Measurements from ENCODE around the gene GLTP. TPM values are rescaled to one million over a fixed set of nuclear protein-coding genes. Genes with fewer than 3 reads are reported as not detected.

The GLTP gene
- total and polyA plus RNA-seq, 2 of the 13 experiments (the other 11 are each of a cell fraction or from before 2014, with no cell fraction given) = 10.7 to 12.9 TPM

DNA sequence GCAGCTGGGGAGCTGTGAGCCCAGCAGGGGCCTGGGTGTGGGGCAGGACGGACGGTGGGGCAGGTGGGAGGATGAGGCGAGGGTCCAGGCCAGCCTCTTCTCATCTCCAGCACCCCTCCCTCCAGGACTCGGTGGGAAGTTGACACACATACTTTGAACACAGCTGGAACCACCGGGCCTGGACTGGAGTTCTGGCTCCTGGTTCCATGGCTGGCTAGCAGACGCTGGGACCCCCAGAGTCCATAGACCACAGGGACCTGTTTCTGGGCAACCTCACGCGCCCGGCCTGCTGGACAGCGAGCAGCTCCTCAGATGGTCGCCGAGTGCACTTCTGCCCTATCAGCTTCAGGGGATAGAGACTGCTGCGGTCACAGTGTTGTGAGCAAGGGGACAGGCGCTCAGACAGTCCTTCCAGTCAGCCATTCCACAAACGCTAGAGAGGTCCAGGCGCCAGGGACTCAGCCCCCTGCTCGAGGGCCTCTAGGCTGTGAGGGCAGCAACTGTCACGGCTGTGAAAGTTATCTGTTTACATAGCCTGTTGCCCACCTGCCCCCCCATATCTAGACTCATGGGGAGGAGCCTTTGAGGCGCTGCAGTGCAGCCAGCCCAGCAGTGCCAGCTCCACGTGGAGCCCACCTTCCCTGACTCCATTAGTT is 45.0 kb upstream of the GLTP start (continued):
- TF ChIP-seq, protein P1, sequence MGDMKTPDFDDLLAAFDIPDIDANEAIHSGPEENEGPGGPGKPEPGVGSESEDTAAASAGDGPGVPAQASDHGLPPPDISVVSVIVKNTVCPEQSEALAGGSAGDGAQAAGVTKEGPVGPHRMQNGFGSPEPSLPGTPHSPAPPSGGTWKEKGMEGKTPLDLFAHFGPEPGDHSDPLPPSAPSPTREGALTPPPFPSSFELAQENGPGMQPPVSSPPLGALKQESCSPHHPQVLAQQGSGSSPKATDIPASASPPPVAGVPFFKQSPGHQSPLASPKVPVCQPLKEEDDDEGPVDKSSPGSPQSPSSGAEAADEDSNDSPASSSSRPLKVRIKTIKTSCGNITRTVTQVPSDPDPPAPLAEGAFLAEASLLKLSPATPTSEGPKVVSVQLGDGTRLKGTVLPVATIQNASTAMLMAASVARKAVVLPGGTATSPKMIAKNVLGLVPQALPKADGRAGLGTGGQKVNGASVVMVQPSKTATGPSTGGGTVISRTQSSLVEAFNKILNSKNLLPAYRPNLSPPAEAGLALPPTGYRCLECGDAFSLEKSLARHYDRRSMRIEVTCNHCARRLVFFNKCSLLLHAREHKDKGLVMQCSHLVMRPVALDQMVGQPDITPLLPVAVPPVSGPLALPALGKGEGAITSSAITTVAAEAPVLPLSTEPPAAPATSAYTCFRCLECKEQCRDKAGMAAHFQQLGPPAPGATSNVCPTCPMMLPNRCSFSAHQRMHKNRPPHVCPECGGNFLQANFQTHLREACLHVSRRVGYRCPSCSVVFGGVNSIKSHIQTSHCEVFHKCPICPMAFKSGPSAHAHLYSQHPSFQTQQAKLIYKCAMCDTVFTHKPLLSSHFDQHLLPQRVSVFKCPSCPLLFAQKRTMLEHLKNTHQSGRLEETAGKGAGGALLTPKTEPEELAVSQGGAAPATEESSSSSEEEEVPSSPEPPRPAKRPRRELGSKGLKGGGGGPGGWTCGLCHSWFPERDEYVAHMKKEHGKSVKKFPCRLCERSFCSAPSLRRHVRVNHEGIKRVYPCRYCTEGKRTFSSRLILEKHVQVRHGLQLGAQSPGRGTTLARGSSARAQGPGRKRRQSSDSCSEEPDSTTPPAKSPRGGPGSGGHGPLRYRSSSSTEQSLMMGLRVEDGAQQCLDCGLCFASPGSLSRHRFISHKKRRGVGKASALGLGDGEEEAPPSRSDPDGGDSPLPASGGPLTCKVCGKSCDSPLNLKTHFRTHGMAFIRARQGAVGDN (CRISPR knock-in tag; IDR thresholded peaks at IDR 0.05) = peak; percentile 58
- TF ChIP-seq, protein P2, sequence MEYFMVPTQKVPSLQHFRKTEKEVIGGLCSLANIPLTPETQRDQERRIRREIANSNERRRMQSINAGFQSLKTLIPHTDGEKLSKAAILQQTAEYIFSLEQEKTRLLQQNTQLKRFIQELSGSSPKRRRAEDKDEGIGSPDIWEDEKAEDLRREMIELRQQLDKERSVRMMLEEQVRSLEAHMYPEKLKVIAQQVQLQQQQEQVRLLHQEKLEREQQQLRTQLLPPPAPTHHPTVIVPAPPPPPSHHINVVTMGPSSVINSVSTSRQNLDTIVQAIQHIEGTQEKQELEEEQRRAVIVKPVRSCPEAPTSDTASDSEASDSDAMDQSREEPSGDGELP (IDR thresholded peaks at IDR 0.05; ENCODE audit: borderline replicate concordance, low read depth) = no peak
- 0 out of 2 replicates have a peak, but pooled peaks have one; percentile 46 for TF ChIP-seq ZBTB38 (CRISPR knock-in tag; IDR thresholded peaks at IDR 0.05)

DNA sequence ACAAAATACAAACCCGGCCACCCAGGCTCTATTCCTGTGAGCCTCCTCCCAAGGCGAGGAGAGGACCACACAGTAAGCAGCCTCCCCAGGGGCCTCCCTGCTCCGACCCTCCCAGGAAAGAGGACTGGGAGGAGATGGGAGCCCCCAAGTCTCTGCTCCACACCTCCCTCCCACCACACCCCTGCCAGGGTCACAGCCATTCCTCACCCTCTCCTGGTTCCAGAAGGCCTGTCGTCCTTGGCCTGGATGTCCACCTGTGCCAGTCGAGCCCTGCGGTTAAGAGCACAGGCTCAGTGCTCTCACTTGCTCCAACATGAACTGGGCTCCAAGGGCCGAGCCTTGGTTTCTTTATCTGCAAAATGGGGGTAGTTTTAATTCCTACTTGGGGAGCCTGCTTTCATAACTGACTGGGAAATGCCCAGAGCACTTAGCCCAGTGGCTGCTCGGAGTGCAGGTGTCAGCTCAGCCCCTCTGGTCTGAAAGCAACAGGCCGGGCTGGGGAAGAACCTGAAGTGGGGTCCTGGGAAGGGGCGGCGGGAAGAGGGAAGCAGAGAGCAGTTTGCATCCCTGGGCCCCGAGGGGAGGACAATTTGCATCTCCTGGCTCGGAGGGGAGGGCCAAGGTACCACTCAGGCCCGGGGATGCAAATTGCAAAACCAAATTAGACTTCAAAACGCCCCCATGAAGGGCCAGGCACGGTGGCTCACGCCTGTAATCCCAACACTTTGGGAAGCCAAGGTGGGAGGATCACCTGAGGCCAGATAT is 43.3 kb upstream of the GLTP start:
- ATAC-seq (no peak), FAIRE-seq (no peak), DNase-seq (ENCODE audit: low spot score) (no peak)
- Histone ChIP-seq H3K27me3 (ENCODE audit: control insufficient read depth in 1 of 2, insufficient read depth in 2 of 2, low read length in 2 of 2) (no peaks in the 10 kb centered on the region), H3K79me2 (ENCODE audit: insufficient read depth, low read length) (no peaks in the 10 kb centered on the region), H3K9ac (ENCODE audit: insufficient read depth, low read depth, low read length) (no peak overlapping the region), H3K4me1 (ENCODE audit: insufficient read depth, low read length) (peaks cover 11% of the 10 kb centered on the region), H3K27ac (ENCODE audit: extremely low read length, insufficient read depth, low read length) (no peak overlapping the region), H3K4me2 (ENCODE audit: low read depth, low read length) (no peak overlapping the region), H3K4me3 (replicated peaks in 1 of 3; ENCODE audit: insufficient read depth in 1 of 3, low read depth in 2 of 3, low read length in 3 of 3) (no peak overlapping the region), H4K20me1 (ENCODE audit: insufficient read depth, low read length) (no peaks in the 10 kb centered on the region), H3K36me3 (replicated peaks in 1 of 2; ENCODE audit: control insufficient read depth in 1 of 2, insufficient read depth in 2 of 2, low read length in 2 of 2) (peaks cover 0 to 7% of the 10 kb centered on the region in 2 experiments; a peak in 2 of 5 replicates), H2AFZ (ENCODE audit: low read length) (no peak overlapping the region), H3K9me3 (ENCODE audit: low read length) (no peaks in the 10 kb centered on the region)
- TF ChIP-seq KDM3A (CRISPR knock-in tag; IDR thresholded peaks at IDR 0.05; ENCODE audit: low read depth) (no peak), PHB2 (IDR thresholded peaks at IDR 0.05; ENCODE audit: partially characterized antibody) (no peak), PAWR (CRISPR knock-in tag; IDR thresholded peaks at IDR 0.05; ENCODE audit: borderline replicate concordance) (no peak), ISX (CRISPR knock-in tag; conservative IDR thresholded peaks at IDR 0.05) (no peak), HMGA1 (CRISPR knock-in tag; conservative IDR thresholded peaks at IDR 0.05) (no peak), MATR3 (CRISPR knock-in tag; IDR thresholded peaks at IDR 0.05) (no peak), CHCHD3 (CRISPR knock-in tag; IDR thresholded peaks at IDR 0.05) (no peak), KDM1A (CRISPR knock-in tag; IDR thresholded peaks at IDR 0.05) (no peak), JUNB (CRISPR knock-in tag; IDR thresholded peaks at IDR 0.05; ENCODE audit: borderline replicate concordance) (no peak), CAMTA2 (CRISPR knock-in tag; IDR thresholded peaks at IDR 0.05; ENCODE audit: borderline replicate concordance) (no peak), ZNF234 (CRISPR knock-in tag; conservative IDR thresholded peaks at IDR 0.05) (no peak), ZKSCAN8 (CRISPR knock-in tag; IDR thresholded peaks at IDR 0.05; ENCODE audit: borderline replicate concordance) (no peak), HCFC1 (IDR thresholded peaks at IDR 0.05; ENCODE audit: low read depth, low read length) (no peak)
- TF ChIP-seq, protein P3, sequence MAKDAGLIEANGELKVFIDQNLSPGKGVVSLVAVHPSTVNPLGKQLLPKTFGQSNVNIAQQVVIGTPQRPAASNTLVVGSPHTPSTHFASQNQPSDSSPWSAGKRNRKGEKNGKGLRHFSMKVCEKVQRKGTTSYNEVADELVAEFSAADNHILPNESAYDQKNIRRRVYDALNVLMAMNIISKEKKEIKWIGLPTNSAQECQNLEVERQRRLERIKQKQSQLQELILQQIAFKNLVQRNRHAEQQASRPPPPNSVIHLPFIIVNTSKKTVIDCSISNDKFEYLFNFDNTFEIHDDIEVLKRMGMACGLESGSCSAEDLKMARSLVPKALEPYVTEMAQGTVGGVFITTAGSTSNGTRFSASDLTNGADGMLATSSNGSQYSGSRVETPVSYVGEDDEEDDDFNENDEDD (CRISPR knock-in tag; IDR thresholded peaks at IDR 0.05; ENCODE audit: borderline replicate concordance) = no peak
- intact Hi-C loops (cut with micrococcal nuclease; ENCODE audit: unreplicated experiment) = no loop called here
- WGBS (ENCODE audit: low lambda C conversion rate) = 84% methylated on average over 16 of the region's 17 CpGs
- in situ Hi-C loops (cut with HindIII; ENCODE audit: extremely low pct_ligation_motif_present, low pct_unique_long_range_greater_than_20kb) = no loop called here
- ChIA-PET CTCF (ENCODE audit: low intra/inter-chr PET ratio, low total read pairs) (no interaction called here), POLR2A (no interaction called here)
- no TSS peak for BruUV-seq (replicated peaks)
